ENCODE data around the gene HSPB6. TPM values are rescaled to one million over a fixed set of nuclear protein-coding genes. Genes with fewer than 3 reads are reported as not detected.

HSPB6 gene
- total and polyA plus RNA-seq, 4 donors = 2.7 to 17.7 (median 5.6) TPM

- no peaks in the 10 kb centered on the region for H3K9me3 ChIP-seq (ENCODE audit: control insufficient read depth in 4 of 4, low read length in 3 of 4)
- peaks cover 0 to 37% (median 14%) of the 10 kb centered on the region in 4 donors for H3K36me3 ChIP-seq (ENCODE audit: control insufficient read depth in 4 of 4, insufficient read depth in 3 of 4, low read depth in 1 of 4, low read length in 3 of 4)
- H3K4me1 ChIP-seq (ENCODE audit: control insufficient read depth in 4 of 4, insufficient read depth in 4 of 4, low read length in 3 of 4) = peaks cover 0 to 4% (median 2%) of the 10 kb centered on the region in 4 donors
- H3K27me3 ChIP-seq (ENCODE audit: control insufficient read depth in 4 of 4, insufficient read depth in 4 of 4, low read length in 3 of 4) = no peaks in the 10 kb centered on the region
- no peak overlapping the region for H3K4me3 ChIP-seq (ENCODE audit: low read depth in 1 of 3, low read length in 3 of 3)
- H3K27ac ChIP-seq (ENCODE audit: low read depth in 1 of 2, low read length in 2 of 2) = no peak overlapping the region
- TF ChIP-seq EGR1 (IDR thresholded peaks at IDR 0.05; ENCODE audit: low read depth in 2 of 2) (no peak), RAD21 (IDR thresholded peaks at IDR 0.05) (no peak), JUND (IDR thresholded peaks at IDR 0.05) (no peak), HNF4G (IDR thresholded peaks at IDR 0.05) (no peak), FOXA2 (IDR thresholded peaks at IDR 0.05) (no peak), ZBTB33 (IDR thresholded peaks at IDR 0.05) (no peak), SP1 (IDR thresholded peaks at IDR 0.05) (no peak), ATF3 (IDR thresholded peaks at IDR 0.05) (no peak), FOXA1 (IDR thresholded peaks at IDR 0.05) (no peak), NR2F2 (IDR thresholded peaks at IDR 0.05) (no peak), YY1 (IDR thresholded peaks at IDR 0.05) (no peak), HNF4A (conservative IDR thresholded peaks at IDR 0.05) (no peak), CTCF (IDR thresholded peaks at IDR 0.05; ENCODE audit: low read depth, low read length, missing input control) (no peak), TAF1 (conservative IDR thresholded peaks at IDR 0.05) (no peak), GABPA (IDR thresholded peaks at IDR 0.05 in 1 of 2, conservative IDR thresholded peaks at IDR 0.05 in 1 of 2) (no peak), RXRA (IDR thresholded peaks at IDR 0.05) (no peak)
- TF ChIP-seq, protein P1, sequence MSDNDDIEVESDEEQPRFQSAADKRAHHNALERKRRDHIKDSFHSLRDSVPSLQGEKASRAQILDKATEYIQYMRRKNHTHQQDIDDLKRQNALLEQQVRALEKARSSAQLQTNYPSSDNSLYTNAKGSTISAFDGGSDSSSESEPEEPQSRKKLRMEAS (IDR thresholded peaks at IDR 0.05) = no peak
- TF ChIP-seq, protein P2, sequence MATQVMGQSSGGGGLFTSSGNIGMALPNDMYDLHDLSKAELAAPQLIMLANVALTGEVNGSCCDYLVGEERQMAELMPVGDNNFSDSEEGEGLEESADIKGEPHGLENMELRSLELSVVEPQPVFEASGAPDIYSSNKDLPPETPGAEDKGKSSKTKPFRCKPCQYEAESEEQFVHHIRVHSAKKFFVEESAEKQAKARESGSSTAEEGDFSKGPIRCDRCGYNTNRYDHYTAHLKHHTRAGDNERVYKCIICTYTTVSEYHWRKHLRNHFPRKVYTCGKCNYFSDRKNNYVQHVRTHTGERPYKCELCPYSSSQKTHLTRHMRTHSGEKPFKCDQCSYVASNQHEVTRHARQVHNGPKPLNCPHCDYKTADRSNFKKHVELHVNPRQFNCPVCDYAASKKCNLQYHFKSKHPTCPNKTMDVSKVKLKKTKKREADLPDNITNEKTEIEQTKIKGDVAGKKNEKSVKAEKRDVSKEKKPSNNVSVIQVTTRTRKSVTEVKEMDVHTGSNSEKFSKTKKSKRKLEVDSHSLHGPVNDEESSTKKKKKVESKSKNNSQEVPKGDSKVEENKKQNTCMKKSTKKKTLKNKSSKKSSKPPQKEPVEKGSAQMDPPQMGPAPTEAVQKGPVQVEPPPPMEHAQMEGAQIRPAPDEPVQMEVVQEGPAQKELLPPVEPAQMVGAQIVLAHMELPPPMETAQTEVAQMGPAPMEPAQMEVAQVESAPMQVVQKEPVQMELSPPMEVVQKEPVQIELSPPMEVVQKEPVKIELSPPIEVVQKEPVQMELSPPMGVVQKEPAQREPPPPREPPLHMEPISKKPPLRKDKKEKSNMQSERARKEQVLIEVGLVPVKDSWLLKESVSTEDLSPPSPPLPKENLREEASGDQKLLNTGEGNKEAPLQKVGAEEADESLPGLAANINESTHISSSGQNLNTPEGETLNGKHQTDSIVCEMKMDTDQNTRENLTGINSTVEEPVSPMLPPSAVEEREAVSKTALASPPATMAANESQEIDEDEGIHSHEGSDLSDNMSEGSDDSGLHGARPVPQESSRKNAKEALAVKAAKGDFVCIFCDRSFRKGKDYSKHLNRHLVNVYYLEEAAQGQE (IDR thresholded peaks at IDR 0.05) = no peak
- 85% methylated on average over 3 of the region's 3 CpGs for WGBS
- DNase-seq (ENCODE audit: low spot score) = no peak
- no peak overlapping the region for H3K9ac ChIP-seq (ENCODE audit: low read depth in 1 of 2, low read length in 2 of 2)
These were observed 45.0 kb upstream of the HSPB6 start for GRCh38 chr19:35801828-35802227.
